Left ventricle myocardium inferior (tissue), 1 donor: ENCODE data around the gene PIBF1. TPM values are rescaled to one million over a fixed set of nuclear protein-coding genes. Genes with fewer than 3 reads are reported as not detected.

Experiments used
- DNase-seq: peaks from one replicate; pipeline ENCODE4 v3.0.0-alpha.2; 2020
- H3K27ac ChIP-seq: fragments of 200-600 bp; replicated peaks from 2 replicates; pipeline ENCODE4 v1.8.0; 2021
- H3K27me3 ChIP-seq: fragments of 200-600 bp; 2 replicates; pipeline ENCODE4 v1.8.0; 2021; ENCODE audit warnings: low read depth
- H3K36me3 ChIP-seq: fragments of 200-600 bp; 2 replicates; pipeline ENCODE4 v1.8.0; 2021
- H3K4me1 ChIP-seq: fragments of 200-600 bp; 2 replicates; pipeline ENCODE4 v1.8.0; 2021
- H3K4me3 ChIP-seq: fragments of 200-600 bp; 2 replicates; pipeline ENCODE4 v1.8.0; 2021; ENCODE audit warnings: mild to moderate bottlenecking, moderate library complexity
- H3K9me3 ChIP-seq: fragments of 200-600 bp; replicated peaks from 2 replicates; pipeline ENCODE4 v1.8.0; 2021
- CTCF ChIP-seq: fragments of 200-600 bp; IDR thresholded peaks from 2 replicates; pipeline ENCODE4 v1.8.0; 2021; ENCODE audit warnings: antibody characterized with exemption, mild to moderate bottlenecking, borderline replicate concordance
- intact Hi-C: fragments of 100-400 bp; cut with micrococcal nuclease; formaldehyde crosslinking; loops from one replicate; pipeline ENCODE4 v1.11.0; 2022
- total RNA-seq: library from RNA; stranded (reverse); fragmentation: NEBNext Ultra II Directional; extraction: Animal tissue kit (Norgen Biotek cat#: 25700); gene quantifications from one replicate; pipeline ENCODE4 v1.2.1, GENCODE V29; 2021
- donor health status: DM: no; HTN: yes; CAD: no; lungs with severe emphysema.

The PIBF1 gene
- total RNA-seq, 1 donor from 2014 or later = 10.8 TPM

GRCh38 chr13:73036566-73036965 is 254.6 kb downstream of the PIBF1 start:
- intact Hi-C loops = no loop called here
- Histone ChIP-seq H3K4me1 (no peaks in the 10 kb centered on the region), H3K27ac (no peak overlapping the region), H3K27me3 (no peaks in the 10 kb centered on the region), H3K36me3 (no peaks in the 10 kb centered on the region), H3K9me3 (no peaks in the 10 kb centered on the region), H3K4me3 (no peak overlapping the region)
- TF ChIP-seq CTCF = no peak
- no peak for DNase-seq

GRCh38 chr13:73038064-73038463 is 256.1 kb downstream of the PIBF1 start:
- DNase-seq = no peak
- H3K4me1 ChIP-seq = no peaks in the 10 kb centered on the region
- intact Hi-C loops = no loop called here
- no peak overlapping the region for H3K27ac ChIP-seq
- no peaks in the 10 kb centered on the region for H3K27me3 ChIP-seq
- H3K4me3 ChIP-seq = no peak overlapping the region
- no peak for TF ChIP-seq CTCF
- H3K36me3 ChIP-seq = no peaks in the 10 kb centered on the region
- no peaks in the 10 kb centered on the region for H3K9me3 ChIP-seq

GRCh38 chr13:73039201-73040108 is 257.5 kb downstream of the PIBF1 start:
- Histone ChIP-seq H3K36me3 (no peaks in the 10 kb centered on the region), H3K27ac (no peak overlapping the region), H3K4me1 (no peaks in the 10 kb centered on the region), H3K9me3 (no peaks in the 10 kb centered on the region), H3K27me3 (no peaks in the 10 kb centered on the region), H3K4me3 (no peak overlapping the region)
- no peak for DNase-seq
- TF ChIP-seq CTCF = no peak
- intact Hi-C loops = no loop called here

GRCh38 chr13:73040484-73040883 is 258.6 kb downstream of the PIBF1 start:
- H3K27me3 ChIP-seq = no peaks in the 10 kb centered on the region
- H3K36me3 ChIP-seq = no peaks in the 10 kb centered on the region
- H3K27ac ChIP-seq = no peak overlapping the region
- intact Hi-C loops = no loop called here
- no peaks in the 10 kb centered on the region for H3K9me3 ChIP-seq
- no peak for DNase-seq
- no peak for TF ChIP-seq CTCF
- no peaks in the 10 kb centered on the region for H3K4me1 ChIP-seq
- no peak overlapping the region for H3K4me3 ChIP-seq

GRCh38 chr13:73040968-73041596 is 259.1 kb downstream of the PIBF1 start:
- H3K27me3 ChIP-seq = no peaks in the 10 kb centered on the region
- no peak for DNase-seq
- no peaks in the 10 kb centered on the region for H3K9me3 ChIP-seq
- TF ChIP-seq CTCF = no peak
- H3K36me3 ChIP-seq = no peaks in the 10 kb centered on the region
- intact Hi-C loops = no loop called here
- H3K4me3 ChIP-seq = no peak overlapping the region
- no peaks in the 10 kb centered on the region for H3K4me1 ChIP-seq
- no peak overlapping the region for H3K27ac ChIP-seq
